ENCODE data around the gene CNDP2. TPM values are rescaled to one million over a fixed set of nuclear protein-coding genes. Genes with fewer than 3 reads are reported as not detected.

The CNDP2 gene
- total and polyA plus RNA-seq, 2 of the 13 experiments (the other 11 are each of a cell fraction or from before 2014, with no cell fraction given), result 64.7 to 80.8 TPM

DNA sequence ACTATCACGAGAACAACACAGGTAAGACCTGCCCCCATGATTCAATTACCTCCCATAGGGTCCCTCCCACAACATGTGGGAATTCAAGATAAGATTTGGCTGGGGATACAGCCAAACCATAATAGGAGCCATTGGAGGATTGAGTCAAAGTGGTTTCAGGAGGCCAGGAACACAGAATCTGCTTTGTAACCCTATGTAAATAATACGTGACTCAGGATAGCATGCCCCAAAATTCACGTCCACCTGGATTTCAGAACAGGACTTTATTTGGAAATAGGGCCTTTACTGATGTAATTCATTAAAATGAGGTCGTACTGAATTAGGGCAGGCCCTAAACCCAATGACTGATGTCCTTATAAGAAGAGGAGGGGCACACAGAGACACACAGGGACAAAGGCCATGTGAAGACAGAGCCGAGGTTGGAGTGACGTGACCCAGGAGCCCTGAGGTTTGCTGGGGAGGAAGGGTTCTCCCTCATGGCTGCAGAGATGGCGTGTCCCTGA lies 16.0 kb upstream of the CNDP2 start (continued):
- 0 out of 2 replicates have a peak, but pooled peaks have one; percentile 6 for TF ChIP-seq RXRB (CRISPR knock-in tag; IDR thresholded peaks at IDR 0.05; ENCODE audit: borderline replicate concordance)
- TF ChIP-seq TBX2 (CRISPR knock-in tag; IDR thresholded peaks at IDR 0.05; ENCODE audit: borderline replicate concordance), result no peak
- TF ChIP-seq SP140L (CRISPR knock-in tag; IDR thresholded peaks at IDR 0.05; ENCODE audit: borderline replicate concordance), result no peak
- TF ChIP-seq, protein P1, sequence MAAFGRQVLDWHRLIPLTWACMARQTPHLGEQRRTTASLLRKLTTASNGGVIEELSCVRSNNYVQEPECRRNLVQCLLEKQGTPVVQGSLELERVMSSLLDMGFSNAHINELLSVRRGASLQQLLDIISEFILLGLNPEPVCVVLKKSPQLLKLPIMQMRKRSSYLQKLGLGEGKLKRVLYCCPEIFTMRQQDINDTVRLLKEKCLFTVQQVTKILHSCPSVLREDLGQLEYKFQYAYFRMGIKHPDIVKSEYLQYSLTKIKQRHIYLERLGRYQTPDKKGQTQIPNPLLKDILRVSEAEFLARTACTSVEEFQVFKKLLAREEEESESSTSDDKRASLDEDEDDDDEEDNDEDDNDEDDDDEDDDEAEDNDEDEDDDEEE (CRISPR knock-in tag; IDR thresholded peaks at IDR 0.05), result 0 out of 2 replicates have a peak, but pooled peaks have one; percentile 73
- no peak for TF ChIP-seq NR2F1 (CRISPR knock-in tag; IDR thresholded peaks at IDR 0.05)
- peak; percentile 36 for TF ChIP-seq MED1 (CRISPR knock-in tag; IDR thresholded peaks at IDR 0.05)
- TF ChIP-seq, protein P2, sequence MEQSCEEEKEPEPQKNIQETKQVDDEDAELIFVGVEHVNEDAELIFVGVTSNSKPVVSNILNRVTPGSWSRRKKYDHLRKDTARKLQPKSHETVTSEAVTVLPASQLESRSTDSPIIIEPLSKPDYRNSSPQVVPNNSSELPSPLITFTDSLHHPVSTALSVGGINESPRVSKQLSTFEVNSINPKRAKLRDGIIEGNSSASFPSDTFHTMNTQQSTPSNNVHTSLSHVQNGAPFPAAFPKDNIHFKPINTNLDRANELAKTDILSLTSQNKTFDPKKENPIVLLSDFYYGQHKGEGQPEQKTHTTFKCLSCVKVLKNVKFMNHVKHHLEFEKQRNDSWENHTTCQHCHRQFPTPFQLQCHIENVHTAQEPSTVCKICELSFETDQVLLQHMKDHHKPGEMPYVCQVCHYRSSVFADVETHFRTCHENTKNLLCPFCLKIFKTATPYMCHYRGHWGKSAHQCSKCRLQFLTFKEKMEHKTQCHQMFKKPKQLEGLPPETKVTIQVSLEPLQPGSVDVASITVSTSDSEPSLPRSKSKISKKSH (CRISPR knock-in tag; IDR thresholded peaks at IDR 0.05; ENCODE audit: borderline replicate concordance), result no peak
- TF ChIP-seq SAP130 (CRISPR knock-in tag; IDR thresholded peaks at IDR 0.05; ENCODE audit: low read depth), result peak; percentile 27
- TF ChIP-seq, protein P3, sequence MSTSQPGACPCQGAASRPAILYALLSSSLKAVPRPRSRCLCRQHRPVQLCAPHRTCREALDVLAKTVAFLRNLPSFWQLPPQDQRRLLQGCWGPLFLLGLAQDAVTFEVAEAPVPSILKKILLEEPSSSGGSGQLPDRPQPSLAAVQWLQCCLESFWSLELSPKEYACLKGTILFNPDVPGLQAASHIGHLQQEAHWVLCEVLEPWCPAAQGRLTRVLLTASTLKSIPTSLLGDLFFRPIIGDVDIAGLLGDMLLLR (CRISPR knock-in tag; IDR thresholded peaks at IDR 0.05), result no peak
- TF ChIP-seq FOSL2 (CRISPR knock-in tag; IDR thresholded peaks at IDR 0.05), result no peak
- TF ChIP-seq, protein P4, sequence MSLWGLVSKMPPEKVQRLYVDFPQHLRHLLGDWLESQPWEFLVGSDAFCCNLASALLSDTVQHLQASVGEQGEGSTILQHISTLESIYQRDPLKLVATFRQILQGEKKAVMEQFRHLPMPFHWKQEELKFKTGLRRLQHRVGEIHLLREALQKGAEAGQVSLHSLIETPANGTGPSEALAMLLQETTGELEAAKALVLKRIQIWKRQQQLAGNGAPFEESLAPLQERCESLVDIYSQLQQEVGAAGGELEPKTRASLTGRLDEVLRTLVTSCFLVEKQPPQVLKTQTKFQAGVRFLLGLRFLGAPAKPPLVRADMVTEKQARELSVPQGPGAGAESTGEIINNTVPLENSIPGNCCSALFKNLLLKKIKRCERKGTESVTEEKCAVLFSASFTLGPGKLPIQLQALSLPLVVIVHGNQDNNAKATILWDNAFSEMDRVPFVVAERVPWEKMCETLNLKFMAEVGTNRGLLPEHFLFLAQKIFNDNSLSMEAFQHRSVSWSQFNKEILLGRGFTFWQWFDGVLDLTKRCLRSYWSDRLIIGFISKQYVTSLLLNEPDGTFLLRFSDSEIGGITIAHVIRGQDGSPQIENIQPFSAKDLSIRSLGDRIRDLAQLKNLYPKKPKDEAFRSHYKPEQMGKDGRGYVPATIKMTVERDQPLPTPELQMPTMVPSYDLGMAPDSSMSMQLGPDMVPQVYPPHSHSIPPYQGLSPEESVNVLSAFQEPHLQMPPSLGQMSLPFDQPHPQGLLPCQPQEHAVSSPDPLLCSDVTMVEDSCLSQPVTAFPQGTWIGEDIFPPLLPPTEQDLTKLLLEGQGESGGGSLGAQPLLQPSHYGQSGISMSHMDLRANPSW (CRISPR knock-in tag; IDR thresholded peaks at IDR 0.05; ENCODE audit: borderline replicate concordance), result no peak
- no peak for TF ChIP-seq HNRNPLL (IDR thresholded peaks at IDR 0.05; ENCODE audit: low read depth, low read length, poor library complexity, severe bottlenecking)
- TF ChIP-seq GTF3A (CRISPR knock-in tag; conservative IDR thresholded peaks at IDR 0.05), result no peak
- no peak for TF ChIP-seq ZBTB1 (CRISPR knock-in tag; IDR thresholded peaks at IDR 0.05; ENCODE audit: borderline replicate concordance)
- TF ChIP-seq, protein P5, sequence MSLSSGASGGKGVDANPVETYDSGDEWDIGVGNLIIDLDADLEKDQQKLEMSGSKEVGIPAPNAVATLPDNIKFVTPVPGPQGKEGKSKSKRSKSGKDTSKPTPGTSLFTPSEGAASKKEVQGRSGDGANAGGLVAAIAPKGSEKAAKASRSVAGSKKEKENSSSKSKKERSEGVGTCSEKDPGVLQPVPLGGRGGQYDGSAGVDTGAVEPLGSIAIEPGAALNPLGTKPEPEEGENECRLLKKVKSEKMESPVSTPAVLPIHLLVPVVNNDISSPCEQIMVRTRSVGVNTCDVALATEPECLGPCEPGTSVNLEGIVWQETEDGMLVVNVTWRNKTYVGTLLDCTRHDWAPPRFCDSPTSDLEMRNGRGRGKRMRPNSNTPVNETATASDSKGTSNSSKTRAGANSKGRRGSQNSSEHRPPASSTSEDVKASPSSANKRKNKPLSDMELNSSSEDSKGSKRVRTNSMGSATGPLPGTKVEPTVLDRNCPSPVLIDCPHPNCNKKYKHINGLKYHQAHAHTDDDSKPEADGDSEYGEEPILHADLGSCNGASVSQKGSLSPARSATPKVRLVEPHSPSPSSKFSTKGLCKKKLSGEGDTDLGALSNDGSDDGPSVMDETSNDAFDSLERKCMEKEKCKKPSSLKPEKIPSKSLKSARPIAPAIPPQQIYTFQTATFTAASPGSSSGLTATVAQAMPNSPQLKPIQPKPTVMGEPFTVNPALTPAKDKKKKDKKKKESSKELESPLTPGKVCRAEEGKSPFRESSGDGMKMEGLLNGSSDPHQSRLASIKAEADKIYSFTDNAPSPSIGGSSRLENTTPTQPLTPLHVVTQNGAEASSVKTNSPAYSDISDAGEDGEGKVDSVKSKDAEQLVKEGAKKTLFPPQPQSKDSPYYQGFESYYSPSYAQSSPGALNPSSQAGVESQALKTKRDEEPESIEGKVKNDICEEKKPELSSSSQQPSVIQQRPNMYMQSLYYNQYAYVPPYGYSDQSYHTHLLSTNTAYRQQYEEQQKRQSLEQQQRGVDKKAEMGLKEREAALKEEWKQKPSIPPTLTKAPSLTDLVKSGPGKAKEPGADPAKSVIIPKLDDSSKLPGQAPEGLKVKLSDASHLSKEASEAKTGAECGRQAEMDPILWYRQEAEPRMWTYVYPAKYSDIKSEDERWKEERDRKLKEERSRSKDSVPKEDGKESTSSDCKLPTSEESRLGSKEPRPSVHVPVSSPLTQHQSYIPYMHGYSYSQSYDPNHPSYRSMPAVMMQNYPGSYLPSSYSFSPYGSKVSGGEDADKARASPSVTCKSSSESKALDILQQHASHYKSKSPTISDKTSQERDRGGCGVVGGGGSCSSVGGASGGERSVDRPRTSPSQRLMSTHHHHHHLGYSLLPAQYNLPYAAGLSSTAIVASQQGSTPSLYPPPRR (CRISPR knock-in tag; IDR thresholded peaks at IDR 0.05; ENCODE audit: borderline replicate concordance), result no peak
- TF ChIP-seq KDM5B (CRISPR knock-in tag; IDR thresholded peaks at IDR 0.05; ENCODE audit: borderline replicate concordance), result 0 out of 2 replicates have a peak, but pooled peaks have one; percentile 4
- no peak for TF ChIP-seq CBFB (CRISPR knock-in tag; IDR thresholded peaks at IDR 0.05)
- peak; percentile 40; the same call in 1 of the 2 replicates for TF ChIP-seq POLR2G (IDR thresholded peaks at IDR 0.05; ENCODE audit: low read depth, low read length)

Measured in HepG2 (cell line).